ENCODE results near the gene FMN1.

The FMN1 gene

GRCh38 chr15:33116198-33116597 lies 78.3 kb downstream of the FMN1 start:
- peaks cover 0 to 100% (median 0%) of the 10 kb centered on the region in 11 experiments; a peak in 5 of 22 replicates for H4K20me1 ChIP-seq
- H3K4me3 ChIP-seq: no peak overlapping the region
- H3K4me1 ChIP-seq: peaks cover 0 to 15% (median 0%) of the 10 kb centered on the region in 10 experiments; a peak in 3 of 20 replicates
- no peaks in the 10 kb centered on the region for H3K27me3 ChIP-seq
- no peak overlapping the region for H3K27ac ChIP-seq
- H3K4me2 ChIP-seq: no peak overlapping the region
- H3K36me3 ChIP-seq: no peaks in the 10 kb centered on the region
- no peak for TF ChIP-seq Cebpa-rat (IDR thresholded peaks at IDR 0.05)
- H3K9ac ChIP-seq: no peak overlapping the region
- H3K9me3 ChIP-seq (replicated peaks in 1 of 11): no peaks in the 10 kb centered on the region

GRCh38 chr15:33115191-33115861 lies 79.2 kb downstream of the FMN1 start:
- H3K27me3 ChIP-seq: no peaks in the 10 kb centered on the region
- no peaks in the 10 kb centered on the region for H3K9me3 ChIP-seq (replicated peaks in 1 of 11)
- H4K20me1 ChIP-seq: peaks cover 0 to 100% (median 0%) of the 10 kb centered on the region in 11 experiments; a peak in 5 of 22 replicates
- peak overlapping the region in 2 of 11 experiments; percentile 9 to 14; a peak in 1 of 22 replicates for H3K4me2 ChIP-seq
- H3K27ac ChIP-seq: no peak overlapping the region
- TF ChIP-seq Cebpa-rat (IDR thresholded peaks at IDR 0.05): no peak
- peaks cover 0 to 15% (median 0%) of the 10 kb centered on the region in 10 experiments; a peak in 3 of 20 replicates for H3K4me1 ChIP-seq
- H3K36me3 ChIP-seq: no peaks in the 10 kb centered on the region
- no peak overlapping the region for H3K4me3 ChIP-seq
- H3K9ac ChIP-seq: no peak overlapping the region

GRCh38 chr15:33114374-33114717 lies 80.2 kb downstream of the FMN1 start:
- peaks cover 0 to 100% (median 0%) of the 10 kb centered on the region in 11 experiments; a peak in 5 of 22 replicates for H4K20me1 ChIP-seq
- H3K4me2 ChIP-seq: no peak overlapping the region
- no peak for TF ChIP-seq Cebpa-rat (IDR thresholded peaks at IDR 0.05)
- H3K27me3 ChIP-seq: no peaks in the 10 kb centered on the region
- H3K9me3 ChIP-seq (replicated peaks in 1 of 11): no peaks in the 10 kb centered on the region
- peaks cover 0 to 15% (median 0%) of the 10 kb centered on the region in 10 experiments; a peak in 3 of 20 replicates for H3K4me1 ChIP-seq
- no peak overlapping the region for H3K4me3 ChIP-seq
- H3K9ac ChIP-seq: no peak overlapping the region
- no peaks in the 10 kb centered on the region for H3K36me3 ChIP-seq
- H3K27ac ChIP-seq: no peak overlapping the region

GRCh38 chr15:33113666-33114373 lies 80.7 kb downstream of the FMN1 start:
- H3K27ac ChIP-seq: no peak overlapping the region
- no peaks in the 10 kb centered on the region for H3K27me3 ChIP-seq

GRCh38 chr15:33112541-33113105 lies 81.9 kb downstream of the FMN1 start:
- Histone ChIP-seq H4K20me1 (peaks cover 0 to 100% (median 0%) of the 10 kb centered on the region in 11 experiments; a peak in 5 of 22 replicates), H3K27me3 (no peaks in the 10 kb centered on the region), H3K36me3 (no peaks in the 10 kb centered on the region), H3K4me3 (no peak overlapping the region), H3K4me1 (peaks cover 0 to 15% (median 0%) of the 10 kb centered on the region in 10 experiments; a peak in 3 of 20 replicates), H3K9me3 (replicated peaks in 1 of 11) (no peaks in the 10 kb centered on the region), H3K9ac (no peak overlapping the region), H3K27ac (no peak overlapping the region), H3K4me2 (0 out of 22 replicates have a peak overlapping the region, but pooled peaks of 1 of the 11 experiments have one; percentile 22)
- TF ChIP-seq Cebpa-rat (IDR thresholded peaks at IDR 0.05): no peak

More at GRCh38 chr15:33113666-33114373, 80.7 kb downstream of the FMN1 start:
- no peaks in the 10 kb centered on the region for H3K9me3 ChIP-seq (replicated peaks in 1 of 11)
- H3K9ac ChIP-seq: no peak overlapping the region
- no peak overlapping the region for H3K4me3 ChIP-seq
- no peaks in the 10 kb centered on the region for H3K36me3 ChIP-seq
- H4K20me1 ChIP-seq: peaks cover 0 to 100% (median 0%) of the 10 kb centered on the region in 11 experiments; a peak in 5 of 22 replicates
- TF ChIP-seq Cebpa-rat (IDR thresholded peaks at IDR 0.05): no peak
- peaks cover 0 to 15% (median 0%) of the 10 kb centered on the region in 10 experiments; a peak in 3 of 20 replicates for H3K4me1 ChIP-seq
- no peak overlapping the region for H3K4me2 ChIP-seq

- H4K20me1 ChIP-seq: peaks cover 0 to 100% (median 0%) of the 10 kb centered on the region in 11 experiments; a peak in 6 of 22 replicates
- no peak overlapping the region for H3K4me3 ChIP-seq
- no peaks in the 10 kb centered on the region for H3K36me3 ChIP-seq
- H3K9ac ChIP-seq: no peak overlapping the region
- H3K27ac ChIP-seq: no peak overlapping the region
- no peak for TF ChIP-seq Cebpa-rat (IDR thresholded peaks at IDR 0.05)
- H3K9me3 ChIP-seq (replicated peaks in 1 of 11): no peaks in the 10 kb centered on the region
- H3K27me3 ChIP-seq: no peaks in the 10 kb centered on the region
- H3K4me1 ChIP-seq: peaks cover 0 to 20% (median 0%) of the 10 kb centered on the region in 10 experiments; a peak in 2 of 20 replicates
- no peak overlapping the region for H3K4me2 ChIP-seq
These were observed 83.5 kb downstream of the FMN1 start for GRCh38 chr15:33111041-33111451.

GRCh38 chr15:33109345-33109744 lies 85.2 kb downstream of the FMN1 start:
- Histone ChIP-seq H3K9ac (no peak overlapping the region), H3K4me1 (peaks cover 0 to 29% (median 5%) of the 10 kb centered on the region in 10 experiments; a peak in 13 of 20 replicates), H3K27me3 (no peaks in the 10 kb centered on the region), H4K20me1 (peaks cover 0 to 100% (median 0%) of the 10 kb centered on the region in 11 experiments; a peak in 6 of 22 replicates), H3K9me3 (replicated peaks in 1 of 11) (no peaks in the 10 kb centered on the region), H3K36me3 (no peaks in the 10 kb centered on the region), H3K27ac (no peak overlapping the region), H3K4me2 (no peak overlapping the region), H3K4me3 (no peak overlapping the region)
- no peak for TF ChIP-seq Cebpa-rat (IDR thresholded peaks at IDR 0.05)

- Histone ChIP-seq H3K9ac (no peak overlapping the region), H3K9me3 (replicated peaks in 1 of 11) (no peaks in the 10 kb centered on the region), H3K4me3 (no peak overlapping the region), H3K4me2 (no peak overlapping the region), H4K20me1 (peaks cover 0 to 100% (median 0%) of the 10 kb centered on the region in 11 experiments; a peak in 6 of 22 replicates), H3K27ac (no peak overlapping the region), H3K27me3 (no peaks in the 10 kb centered on the region), H3K36me3 (no peaks in the 10 kb centered on the region), H3K4me1 (peaks cover 0 to 37% (median 8%) of the 10 kb centered on the region in 10 experiments; a peak in 13 of 20 replicates)
- no peak for TF ChIP-seq Cebpa-rat (IDR thresholded peaks at IDR 0.05)
These were observed 86.0 kb downstream of the FMN1 start for GRCh38 chr15:33108518-33108917.

- peaks cover 0 to 38% (median 8%) of the 10 kb centered on the region in 10 experiments; a peak in 13 of 20 replicates for H3K4me1 ChIP-seq
- TF ChIP-seq Cebpa-rat (IDR thresholded peaks at IDR 0.05): no peak
- H4K20me1 ChIP-seq: peaks cover 0 to 100% (median 0%) of the 10 kb centered on the region in 11 experiments; a peak in 6 of 22 replicates
- H3K4me2 ChIP-seq: no peak overlapping the region
- H3K27me3 ChIP-seq: no peaks in the 10 kb centered on the region
- no peak overlapping the region for H3K4me3 ChIP-seq
- no peaks in the 10 kb centered on the region for H3K36me3 ChIP-seq
- H3K27ac ChIP-seq: no peak overlapping the region
- no peak overlapping the region for H3K9ac ChIP-seq
- no peaks in the 10 kb centered on the region for H3K9me3 ChIP-seq (replicated peaks in 1 of 11)
These were observed 86.6 kb downstream of the FMN1 start for GRCh38 chr15:33107950-33108349.

Measured in BLaER1 treated with 17β-estradiol and CSF1 and Interleukin-3, amounts not matched to agents 10 nM and 100 nM (cell line).